ENCODE measurements around the gene RPL10A.

DNA sequence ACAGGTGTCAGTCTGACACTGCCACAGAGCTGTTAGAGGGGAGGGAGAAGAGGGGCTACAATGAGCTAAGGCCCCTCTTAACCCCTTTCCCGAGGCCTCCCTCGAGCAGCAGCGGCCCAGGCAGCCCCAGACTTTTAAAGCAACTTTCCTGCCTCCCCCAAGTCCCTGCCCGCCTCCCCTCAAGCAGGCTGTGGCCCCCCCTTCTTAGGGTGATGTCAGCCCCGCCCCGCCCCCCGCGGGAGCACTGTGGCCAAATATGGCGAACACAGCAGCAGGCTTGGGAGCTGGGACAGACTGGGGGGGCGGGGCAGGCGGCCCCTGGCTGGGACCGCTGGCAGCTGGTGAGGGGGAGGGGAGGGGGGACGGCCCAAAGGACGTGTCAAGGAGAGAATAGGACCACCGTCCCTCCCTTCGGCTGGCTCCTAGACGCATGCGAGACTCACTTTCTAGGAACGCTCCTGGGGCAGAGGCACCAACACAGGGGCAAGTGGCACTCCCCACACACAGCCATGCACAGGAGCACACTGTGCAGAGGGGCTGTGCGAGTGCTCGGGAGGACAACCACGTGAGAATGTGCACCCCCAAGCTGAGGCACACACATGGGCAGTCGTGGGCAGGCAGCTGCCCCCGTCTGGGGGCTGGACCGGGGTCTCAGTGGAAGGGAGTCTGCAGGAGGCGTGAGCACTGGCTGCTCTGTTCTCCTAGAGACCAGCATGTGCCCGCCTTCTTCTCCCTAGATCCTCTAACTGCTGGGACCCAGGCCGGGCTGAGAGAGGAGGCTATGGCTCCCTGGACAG, 22.0 kb downstream of the RPL10A start:
- no peak for TF ChIP-seq EZH2phosphoT487 (IDR thresholded peaks at IDR 0.05; ENCODE audit: borderline replicate concordance)
- TF ChIP-seq, protein P1, sequence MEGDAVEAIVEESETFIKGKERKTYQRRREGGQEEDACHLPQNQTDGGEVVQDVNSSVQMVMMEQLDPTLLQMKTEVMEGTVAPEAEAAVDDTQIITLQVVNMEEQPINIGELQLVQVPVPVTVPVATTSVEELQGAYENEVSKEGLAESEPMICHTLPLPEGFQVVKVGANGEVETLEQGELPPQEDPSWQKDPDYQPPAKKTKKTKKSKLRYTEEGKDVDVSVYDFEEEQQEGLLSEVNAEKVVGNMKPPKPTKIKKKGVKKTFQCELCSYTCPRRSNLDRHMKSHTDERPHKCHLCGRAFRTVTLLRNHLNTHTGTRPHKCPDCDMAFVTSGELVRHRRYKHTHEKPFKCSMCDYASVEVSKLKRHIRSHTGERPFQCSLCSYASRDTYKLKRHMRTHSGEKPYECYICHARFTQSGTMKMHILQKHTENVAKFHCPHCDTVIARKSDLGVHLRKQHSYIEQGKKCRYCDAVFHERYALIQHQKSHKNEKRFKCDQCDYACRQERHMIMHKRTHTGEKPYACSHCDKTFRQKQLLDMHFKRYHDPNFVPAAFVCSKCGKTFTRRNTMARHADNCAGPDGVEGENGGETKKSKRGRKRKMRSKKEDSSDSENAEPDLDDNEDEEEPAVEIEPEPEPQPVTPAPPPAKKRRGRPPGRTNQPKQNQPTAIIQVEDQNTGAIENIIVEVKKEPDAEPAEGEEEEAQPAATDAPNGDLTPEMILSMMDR (conservative IDR thresholded peaks at IDR 0.05; ENCODE audit: low read length): no peak
